ENCODE measurements around the gene REXO1. TPM values are rescaled to one million over a fixed set of nuclear protein-coding genes. Genes with fewer than 3 reads are reported as not detected.

REXO1 gene
- total RNA-seq, 1 donor from 2014 or later = 2.4 TPM

DNA sequence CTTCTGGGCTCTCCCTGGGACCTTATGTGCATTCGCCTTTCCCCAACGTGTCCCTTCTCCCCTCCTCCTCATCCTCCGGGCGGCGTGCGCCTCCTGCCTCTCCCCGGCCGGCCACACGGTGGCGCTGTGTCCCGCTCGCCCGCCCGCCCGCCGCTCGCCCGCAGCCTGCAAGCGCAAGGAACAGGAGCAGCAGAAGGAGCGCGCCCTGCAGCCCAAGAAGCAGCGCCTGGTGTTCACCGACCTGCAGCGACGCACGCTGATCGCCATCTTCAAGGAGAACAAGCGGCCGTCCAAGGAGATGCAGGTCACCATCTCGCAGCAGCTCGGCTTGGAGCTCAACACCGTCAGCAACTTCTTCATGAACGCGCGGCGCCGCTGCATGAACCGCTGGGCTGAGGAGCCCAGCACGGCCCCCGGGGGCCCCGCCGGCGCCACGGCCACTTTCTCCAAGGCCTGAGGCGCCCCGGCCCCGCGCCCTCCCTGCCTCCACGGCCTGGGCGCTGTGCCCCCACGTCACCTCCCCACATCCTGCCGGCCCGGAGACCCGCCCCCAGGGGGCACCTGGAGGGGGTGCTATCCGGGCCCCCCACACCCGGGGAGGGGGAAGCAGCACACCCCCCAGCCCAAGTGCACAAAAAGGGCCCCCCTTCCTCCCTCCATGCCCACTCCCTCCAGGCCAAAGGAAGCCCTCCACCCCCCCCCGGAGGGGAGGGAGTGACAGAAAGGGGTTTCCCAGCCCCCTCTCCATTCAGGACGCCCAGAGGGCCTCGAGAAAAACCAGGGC lies 73.1 kb downstream of the REXO1 start:
- Histone ChIP-seq H3K4me3 (ENCODE audit: low read depth, low read length) (no peak overlapping the region), H3K27me3 (ENCODE audit: control insufficient read depth, insufficient read depth, low read length) (peaks cover 3% of the 10 kb centered on the region)

DNA sequence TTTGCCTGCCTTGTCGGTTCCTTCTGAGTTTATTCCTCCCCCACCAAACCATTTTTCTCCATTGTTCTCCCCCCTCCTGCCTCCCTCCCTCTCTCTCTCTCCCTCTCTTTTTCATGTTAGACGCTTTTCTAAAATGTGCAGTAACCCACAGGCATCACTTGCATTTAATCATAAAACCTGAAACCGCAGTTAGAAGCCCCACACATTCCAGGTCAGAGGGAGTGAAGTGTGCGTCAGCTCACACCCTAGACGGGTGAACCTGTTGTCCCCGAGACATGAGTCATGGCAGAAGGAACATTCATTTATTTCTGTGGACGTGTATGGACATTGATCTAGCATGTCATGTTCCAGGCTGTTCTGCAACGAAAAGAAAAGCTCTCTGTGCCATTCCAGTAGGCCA lies 75.1 kb downstream of the REXO1 start:
- peak; percentile 97 for DNase-seq (ENCODE audit: low read depth)
- no peaks in the 10 kb centered on the region for H3K36me3 ChIP-seq (ENCODE audit: control insufficient read depth, insufficient read depth, low read length)
- peak; percentile 98 for FAIRE-seq
- TF ChIP-seq, protein P1, sequence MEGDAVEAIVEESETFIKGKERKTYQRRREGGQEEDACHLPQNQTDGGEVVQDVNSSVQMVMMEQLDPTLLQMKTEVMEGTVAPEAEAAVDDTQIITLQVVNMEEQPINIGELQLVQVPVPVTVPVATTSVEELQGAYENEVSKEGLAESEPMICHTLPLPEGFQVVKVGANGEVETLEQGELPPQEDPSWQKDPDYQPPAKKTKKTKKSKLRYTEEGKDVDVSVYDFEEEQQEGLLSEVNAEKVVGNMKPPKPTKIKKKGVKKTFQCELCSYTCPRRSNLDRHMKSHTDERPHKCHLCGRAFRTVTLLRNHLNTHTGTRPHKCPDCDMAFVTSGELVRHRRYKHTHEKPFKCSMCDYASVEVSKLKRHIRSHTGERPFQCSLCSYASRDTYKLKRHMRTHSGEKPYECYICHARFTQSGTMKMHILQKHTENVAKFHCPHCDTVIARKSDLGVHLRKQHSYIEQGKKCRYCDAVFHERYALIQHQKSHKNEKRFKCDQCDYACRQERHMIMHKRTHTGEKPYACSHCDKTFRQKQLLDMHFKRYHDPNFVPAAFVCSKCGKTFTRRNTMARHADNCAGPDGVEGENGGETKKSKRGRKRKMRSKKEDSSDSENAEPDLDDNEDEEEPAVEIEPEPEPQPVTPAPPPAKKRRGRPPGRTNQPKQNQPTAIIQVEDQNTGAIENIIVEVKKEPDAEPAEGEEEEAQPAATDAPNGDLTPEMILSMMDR (IDR thresholded peaks at IDR 0.05; ENCODE audit: insufficient read depth, low read length, severe bottlenecking) = no peak
- no peak overlapping the region for H3K4me3 ChIP-seq (ENCODE audit: low read depth, low read length)
- peaks cover 3% of the 10 kb centered on the region for H3K27me3 ChIP-seq (ENCODE audit: control insufficient read depth, insufficient read depth, low read length)

More for the DNA sequence above, 73.1 kb downstream of the REXO1 start:
- H3K36me3 ChIP-seq (ENCODE audit: control insufficient read depth, insufficient read depth, low read length) = no peaks in the 10 kb centered on the region
- FAIRE-seq (no peak), DNase-seq (ENCODE audit: low read depth) (no peak)
- TF ChIP-seq, protein P1 (IDR thresholded peaks at IDR 0.05; ENCODE audit: insufficient read depth, low read length, severe bottlenecking) = peak; percentile 38

DNA sequence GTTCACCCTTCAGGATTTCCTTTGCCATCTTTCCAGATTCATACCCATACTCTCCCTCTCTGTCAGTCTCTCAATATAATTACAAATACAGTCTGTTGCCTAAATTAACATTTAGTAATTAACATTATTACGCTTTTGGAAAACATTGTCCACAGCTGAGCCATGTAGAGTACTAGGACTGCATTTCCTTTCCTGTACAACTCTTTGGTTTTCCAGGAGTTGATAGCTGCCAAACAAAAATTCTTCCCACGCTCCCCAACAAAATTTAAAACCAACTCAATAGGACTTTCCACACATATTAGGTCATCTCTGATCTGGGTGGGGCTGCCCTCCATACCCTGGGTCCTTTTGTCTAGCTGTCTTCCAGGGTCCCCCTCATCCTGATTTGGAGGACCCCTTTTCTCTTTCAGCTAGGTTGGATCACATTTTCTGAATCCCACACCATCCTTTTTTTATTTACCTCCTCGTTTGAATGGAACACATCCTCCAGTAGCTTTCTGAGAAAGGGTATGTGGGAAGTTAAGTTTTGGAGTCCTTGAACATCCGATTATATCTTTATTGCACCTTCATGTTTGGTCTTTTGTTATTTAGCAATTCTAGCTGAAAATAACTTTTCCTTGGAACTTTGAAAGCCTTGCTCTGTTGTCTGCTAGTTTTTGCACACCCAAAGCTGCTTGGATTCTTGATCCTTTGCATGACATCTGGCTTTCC lies 77.3 kb downstream of the REXO1 start:
- DNase-seq (ENCODE audit: low read depth) (no peak), FAIRE-seq (no peak)
- Histone ChIP-seq H3K27me3 (ENCODE audit: control insufficient read depth, insufficient read depth, low read length) (peaks cover 10% of the 10 kb centered on the region), H3K36me3 (ENCODE audit: control insufficient read depth, insufficient read depth, low read length) (no peaks in the 10 kb centered on the region), H3K4me3 (ENCODE audit: low read depth, low read length) (no peak overlapping the region)
- TF ChIP-seq, protein P1 (IDR thresholded peaks at IDR 0.05; ENCODE audit: insufficient read depth, low read length, severe bottlenecking) = no peak

DNA sequence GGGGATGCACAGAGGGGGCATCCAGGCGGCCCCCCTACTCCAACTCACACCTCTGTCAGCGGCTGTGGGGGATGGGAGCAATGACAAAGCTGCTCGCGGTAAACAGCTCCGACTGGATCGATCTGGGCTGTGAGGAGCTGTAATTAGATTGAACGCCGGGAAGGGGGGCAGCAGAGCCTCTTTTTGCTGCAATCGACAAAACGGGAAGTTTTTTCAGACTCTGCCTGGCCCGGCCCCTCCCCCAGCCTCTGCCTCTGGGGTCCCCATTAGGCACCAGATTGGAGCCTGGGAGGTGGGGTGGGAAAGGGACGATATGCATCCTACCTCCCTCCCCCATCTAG lies 78.7 kb downstream of the REXO1 start:
- H3K4me3 ChIP-seq (ENCODE audit: low read depth, low read length) = no peak overlapping the region
- DNase-seq (ENCODE audit: low read depth) = no peak
- H3K27me3 ChIP-seq (ENCODE audit: control insufficient read depth, insufficient read depth, low read length) = peaks cover 23% of the 10 kb centered on the region
- no peak for FAIRE-seq
- TF ChIP-seq, protein P1 (IDR thresholded peaks at IDR 0.05; ENCODE audit: insufficient read depth, low read length, severe bottlenecking) = no peak
- H3K36me3 ChIP-seq (ENCODE audit: control insufficient read depth, insufficient read depth, low read length) = no peaks in the 10 kb centered on the region

DNA sequence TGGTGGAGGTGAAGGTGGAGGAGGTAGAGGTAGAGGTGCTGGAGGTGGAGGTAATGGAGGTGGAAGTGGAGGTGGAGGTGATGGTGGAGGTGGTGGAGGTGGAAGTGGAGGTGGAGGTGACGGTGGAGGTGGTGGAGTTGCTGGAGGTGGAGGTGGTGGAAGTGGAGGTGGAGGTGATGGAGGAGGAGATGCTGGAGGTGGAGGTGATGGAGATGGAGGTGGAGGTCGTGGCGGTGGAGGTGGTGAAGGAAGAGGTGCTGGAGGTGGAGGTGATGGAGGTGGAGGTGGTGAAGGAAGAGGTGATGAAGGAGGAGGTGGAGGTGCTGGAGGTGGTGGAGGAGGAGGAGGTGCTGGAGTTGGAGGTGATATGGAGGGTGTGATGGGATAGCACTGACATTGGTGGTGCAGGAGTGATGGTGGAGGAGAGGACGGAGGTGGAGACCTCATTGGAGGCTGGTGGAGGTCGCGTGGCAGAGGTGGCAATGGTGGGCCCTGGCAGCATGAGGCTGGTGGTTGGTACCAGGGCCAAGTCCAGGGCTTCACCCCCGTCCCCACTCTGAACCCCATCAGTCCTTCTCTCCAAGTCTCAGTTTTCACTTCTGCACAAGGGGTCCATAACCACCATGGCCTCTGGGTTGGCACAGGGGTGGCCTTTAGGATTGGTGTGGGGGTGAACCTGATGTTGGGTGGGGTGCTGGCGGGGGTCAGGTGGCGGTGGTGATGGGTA lies 79.2 kb downstream of the REXO1 start:
- no peaks in the 10 kb centered on the region for H3K36me3 ChIP-seq (ENCODE audit: control insufficient read depth, insufficient read depth, low read length)
- no peak overlapping the region for H3K4me3 ChIP-seq (ENCODE audit: low read depth, low read length)
- FAIRE-seq (no peak), DNase-seq (ENCODE audit: low read depth) (no peak)
- H3K27me3 ChIP-seq (ENCODE audit: control insufficient read depth, insufficient read depth, low read length) = peaks cover 26% of the 10 kb centered on the region
- TF ChIP-seq, protein P1 (IDR thresholded peaks at IDR 0.05; ENCODE audit: insufficient read depth, low read length, severe bottlenecking) = no peak

All from bronchial epithelial cell (primary cell).